ENCODE results near the gene VSTM2B. TPM values are rescaled to one million over a fixed set of nuclear protein-coding genes. Genes with fewer than 3 reads are reported as not detected.

The VSTM2B gene
- total RNA-seq, 2 donors from 2014 or later, result 0.27 TPM; not detected in 1

DNA sequence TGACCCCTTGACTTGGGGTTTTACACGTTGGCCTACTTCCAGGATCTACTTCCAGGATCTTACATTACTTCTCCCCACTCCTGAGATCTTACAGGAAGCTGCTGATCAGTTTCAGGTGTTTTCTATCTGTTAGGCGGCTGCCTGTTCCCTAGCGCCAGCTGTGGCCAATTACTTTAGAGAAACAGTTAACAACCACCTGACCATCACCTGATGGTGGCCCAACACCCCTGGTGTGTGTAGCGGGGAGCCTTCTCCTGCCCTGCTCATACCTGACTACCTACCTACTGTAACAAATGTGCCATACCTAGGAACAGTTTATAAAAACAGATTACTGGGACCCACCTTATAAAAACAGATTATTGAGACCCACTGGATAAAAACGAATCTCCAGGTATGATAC, 77.5 kb downstream of the VSTM2B start:
- ATAC-seq (no peak), DNase-seq (ENCODE audit: low spot score in 2 of 2) (no peak)
- peaks cover 10 to 11% of the 10 kb centered on the region in 2 donors for H3K36me3 Mint-ChIP-seq
- no peaks in the 10 kb centered on the region for H3K9me3 Mint-ChIP-seq
- H3K27ac Mint-ChIP-seq, result no peak overlapping the region

DNA sequence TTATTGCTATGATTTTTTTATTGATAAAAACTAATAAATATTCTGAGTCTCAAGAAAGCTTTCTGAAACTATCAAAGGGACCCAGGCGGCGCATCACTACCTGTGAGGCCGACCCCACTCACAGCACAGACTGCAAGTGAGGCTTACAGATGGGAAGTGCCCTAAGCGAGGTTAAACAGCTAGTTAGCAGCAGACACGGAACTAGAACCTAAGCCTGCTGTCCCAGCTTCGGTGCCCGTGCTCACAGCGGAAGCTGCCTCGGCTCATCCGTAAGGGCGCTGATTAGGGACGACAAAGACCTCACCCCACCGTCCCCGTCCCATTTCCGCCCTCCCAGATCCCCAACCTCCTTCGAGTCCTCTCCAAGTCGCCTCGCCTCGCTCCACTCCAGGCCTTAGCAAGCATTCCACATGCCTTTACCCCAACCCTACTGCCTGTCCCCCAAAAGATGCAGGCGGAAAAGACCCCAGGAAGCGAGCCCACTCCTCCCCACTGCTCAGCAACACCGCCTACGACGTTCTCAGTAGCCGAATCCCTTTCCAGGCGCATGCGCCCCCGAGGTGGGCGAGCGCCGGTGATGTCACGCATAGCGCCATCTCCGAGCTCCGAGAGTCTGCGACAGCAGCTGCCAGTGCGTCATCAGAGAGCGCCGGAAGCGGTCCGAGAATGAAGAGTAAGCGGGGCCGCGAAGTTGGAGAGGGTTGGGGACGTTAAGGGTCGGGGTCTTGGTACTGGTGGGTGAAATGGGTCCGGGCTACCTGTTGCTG, 80.0 kb downstream of the VSTM2B start, which contains the start of gene POP4:
Gene POP4, plus strand, starts transcription at position 631 of the 767 bp plus-strand sequence. Its CDS starts 36 bp downstream, at position 667.
- peak; percentile 90 to 91 for ATAC-seq
- peak; percentile 95 to 97 for DNase-seq (ENCODE audit: low spot score in 2 of 2)
- peak within 1 kb of the TSS; percentile 97 to 100 for H3K27ac Mint-ChIP-seq

DNA sequence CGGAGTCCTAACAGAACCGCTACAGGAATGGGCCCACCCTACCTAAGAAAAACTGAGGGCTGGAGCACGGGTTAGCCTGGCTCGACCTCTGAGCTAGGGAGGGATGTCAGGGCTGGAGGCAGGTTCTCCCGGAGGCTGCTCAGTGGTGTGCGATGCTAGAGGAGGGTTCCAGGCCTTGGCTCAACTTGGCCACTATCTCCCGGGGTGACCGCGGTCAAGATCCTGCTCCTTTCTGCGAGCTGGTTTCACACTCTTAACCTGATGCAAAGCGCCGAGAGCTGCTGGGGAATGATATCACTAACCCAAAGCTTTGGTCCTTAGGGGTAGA, 80.6 kb downstream of the VSTM2B start:
- ATAC-seq (peak; percentile 33), DNase-seq (ENCODE audit: low spot score in 2 of 2) (no peak)
- H3K27ac Mint-ChIP-seq, result peak overlapping the region; percentile 97 to 100
- H3K36me3 Mint-ChIP-seq, result peaks cover 22 to 26% of the 10 kb centered on the region in 2 donors
- no peaks in the 10 kb centered on the region for H3K9me3 Mint-ChIP-seq

More for the DNA sequence above, 80.0 kb downstream of the VSTM2B start, which contains the start of gene POP4:
- peaks cover 21 to 25% of the 10 kb centered on the region in 2 donors for H3K36me3 Mint-ChIP-seq
- no peaks in the 10 kb centered on the region for H3K9me3 Mint-ChIP-seq

DNA sequence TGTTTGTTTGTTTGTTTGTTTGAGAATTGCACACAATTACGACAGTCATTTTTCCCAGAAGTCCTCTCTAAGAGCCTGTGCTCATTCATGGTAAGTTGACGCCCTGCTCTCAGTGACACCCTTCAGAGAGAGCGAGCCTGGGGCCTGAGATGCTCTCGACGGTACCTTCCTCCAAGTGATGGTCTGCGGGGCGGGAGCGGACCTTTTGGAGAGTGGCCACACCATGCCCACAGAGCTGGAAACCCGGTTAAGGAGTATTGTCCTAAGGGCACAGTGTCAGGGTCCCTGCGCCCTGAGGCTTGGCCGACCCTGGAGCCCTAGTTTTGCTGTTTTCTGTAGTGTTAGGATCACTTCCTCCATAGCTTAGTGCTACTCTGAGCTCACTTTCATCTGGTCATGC, 83.8 kb downstream of the VSTM2B start:
- DNase-seq (ENCODE audit: low spot score in 2 of 2) (no peak), ATAC-seq (no peak)
- peak overlapping the region; percentile 22 to 36 for H3K27ac Mint-ChIP-seq
- no peaks in the 10 kb centered on the region for H3K9me3 Mint-ChIP-seq
- peaks cover 37 to 44% of the 10 kb centered on the region in 2 donors for H3K36me3 Mint-ChIP-seq

DNA sequence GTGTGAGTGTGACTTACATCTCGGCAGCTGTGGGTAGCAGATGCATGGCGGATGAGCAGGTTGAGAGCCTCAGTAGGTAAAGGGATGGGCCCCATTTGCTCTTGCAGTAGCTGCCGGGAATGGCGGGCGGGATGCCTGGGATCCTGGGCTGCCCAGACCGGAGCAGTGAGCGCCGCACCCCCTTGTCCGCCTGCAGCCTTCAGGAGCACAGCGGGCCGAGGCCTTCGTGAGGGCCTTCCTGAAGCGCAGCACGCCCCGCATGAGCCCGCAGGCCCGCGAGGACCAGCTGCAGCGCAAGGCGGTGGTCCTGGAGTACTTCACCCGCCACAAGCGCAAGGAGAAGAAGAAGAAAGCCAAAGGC, 84.4 kb downstream of the VSTM2B start:
- DNase-seq (ENCODE audit: low spot score in 2 of 2) (no peak), ATAC-seq (no peak)
- H3K36me3 Mint-ChIP-seq, result peaks cover 43 to 46% of the 10 kb centered on the region in 2 donors
- no peaks in the 10 kb centered on the region for H3K9me3 Mint-ChIP-seq
- H3K27ac Mint-ChIP-seq, result peak overlapping the region in 1 of 2 donors; percentile 36

DNA sequence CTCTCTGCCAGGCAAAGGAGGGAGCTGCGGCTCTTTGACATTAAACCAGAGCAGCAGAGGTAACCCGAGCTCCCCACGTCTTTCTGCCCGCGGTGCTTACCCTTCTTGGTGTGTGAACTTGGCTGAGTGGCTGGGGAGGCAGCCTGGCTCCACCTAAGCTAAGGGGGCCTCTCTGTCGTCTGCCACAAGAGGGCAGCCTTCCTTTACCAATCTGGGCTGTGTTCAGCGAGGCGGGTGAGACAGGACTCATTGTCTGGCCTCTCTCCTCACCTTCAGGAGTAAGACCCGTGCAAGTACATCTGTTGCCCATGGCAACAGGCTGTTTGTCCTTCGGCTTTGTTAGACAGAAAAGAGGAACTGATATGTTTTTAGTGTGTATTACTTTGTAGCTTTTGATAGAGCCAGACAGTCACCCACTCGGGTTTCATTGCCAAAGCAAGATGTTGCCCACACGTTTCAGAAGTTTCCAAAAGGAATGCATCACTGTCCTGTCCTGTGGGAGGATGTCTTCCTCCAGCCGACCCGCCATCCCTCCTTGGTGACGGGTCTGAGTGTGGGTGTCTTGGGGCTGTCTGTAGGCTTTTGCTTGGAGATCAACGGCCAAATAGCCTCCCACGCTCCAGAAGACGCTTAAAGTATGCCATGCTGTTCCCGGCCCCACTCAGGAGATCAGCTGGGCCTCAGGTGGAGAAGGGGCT, 84.9 kb downstream of the VSTM2B start:
- DNase-seq (ENCODE audit: low spot score in 2 of 2) (peak; percentile 78 to 84), ATAC-seq (peak; percentile 69 to 71)
- peak overlapping the region; percentile 36 to 38 for H3K27ac Mint-ChIP-seq
- no peaks in the 10 kb centered on the region for H3K9me3 Mint-ChIP-seq
- H3K36me3 Mint-ChIP-seq, result peaks cover 42 to 51% of the 10 kb centered on the region in 2 donors

DNA sequence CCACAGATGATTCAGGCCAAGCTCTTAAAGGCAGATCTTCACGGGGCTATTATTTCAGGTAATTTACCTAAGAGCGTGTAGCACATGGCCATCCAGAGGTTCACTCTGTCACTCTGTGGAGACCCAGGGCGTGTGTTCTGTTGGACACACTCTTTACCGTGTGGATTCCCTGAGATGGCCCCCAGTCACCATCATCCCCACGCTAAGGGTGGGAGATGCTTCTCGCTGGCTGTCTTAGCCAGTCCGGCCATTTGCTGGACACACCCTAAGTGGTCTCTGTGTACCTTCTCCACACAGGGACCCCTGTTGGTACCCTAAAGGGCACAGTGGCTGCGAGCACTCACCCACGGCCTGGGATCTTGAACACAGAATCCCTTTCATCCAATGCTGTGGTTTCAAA, 86.3 kb downstream of the VSTM2B start:
- DNase-seq (ENCODE audit: low spot score in 2 of 2) (no peak), ATAC-seq (no peak)
- Mint-ChIP-seq H3K36me3 (peaks cover 34 to 40% of the 10 kb centered on the region in 2 donors), H3K9me3 (no peaks in the 10 kb centered on the region), H3K27ac (peak overlapping the region in 1 of 2 donors; percentile 61)

DNA sequence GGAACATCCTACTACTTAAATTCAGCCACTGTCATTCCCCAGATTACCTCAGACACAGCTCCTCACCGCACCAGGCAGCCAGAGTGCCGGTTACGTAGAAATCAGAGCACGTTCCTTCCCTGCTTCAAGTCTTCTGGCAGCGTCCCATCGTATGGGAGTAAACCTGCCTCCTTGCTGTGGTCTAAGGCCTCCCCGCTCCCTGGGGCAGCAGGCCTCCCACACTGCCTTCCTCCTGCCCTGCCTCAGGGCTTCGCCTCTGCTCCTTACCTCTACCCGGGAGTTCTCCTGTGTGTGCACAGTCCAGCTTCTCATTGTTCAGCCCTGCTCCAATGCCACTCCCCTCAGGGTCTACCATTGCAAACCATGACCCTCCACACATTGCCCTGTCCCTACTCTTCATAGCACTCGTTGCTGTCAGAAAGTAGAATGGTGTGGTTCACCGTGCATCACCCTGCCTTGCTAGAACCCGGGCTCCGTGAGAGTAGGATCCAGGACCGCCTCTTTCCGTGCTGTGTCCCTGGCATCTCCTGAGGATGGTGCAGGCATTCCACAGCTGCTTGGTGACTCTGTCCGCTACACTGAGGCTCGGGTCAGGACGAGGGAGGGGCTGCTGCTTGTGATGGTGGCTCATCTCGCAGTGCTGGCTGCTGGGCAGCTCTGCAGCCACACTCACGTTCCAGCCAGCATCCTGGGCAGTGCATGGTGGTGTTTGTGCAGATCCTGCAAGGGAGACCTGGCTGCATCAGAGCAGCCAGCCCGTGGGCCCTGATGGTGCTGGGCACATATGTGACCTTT, 87.2 kb downstream of the VSTM2B start:
- no peak for DNase-seq (ENCODE audit: low spot score in 2 of 2)
- no peak for ATAC-seq
- Mint-ChIP-seq H3K36me3 (peaks cover 34 to 40% of the 10 kb centered on the region in 2 donors), H3K27ac (peak overlapping the region in 1 of 2 donors; percentile 61), H3K9me3 (no peaks in the 10 kb centered on the region)

DNA sequence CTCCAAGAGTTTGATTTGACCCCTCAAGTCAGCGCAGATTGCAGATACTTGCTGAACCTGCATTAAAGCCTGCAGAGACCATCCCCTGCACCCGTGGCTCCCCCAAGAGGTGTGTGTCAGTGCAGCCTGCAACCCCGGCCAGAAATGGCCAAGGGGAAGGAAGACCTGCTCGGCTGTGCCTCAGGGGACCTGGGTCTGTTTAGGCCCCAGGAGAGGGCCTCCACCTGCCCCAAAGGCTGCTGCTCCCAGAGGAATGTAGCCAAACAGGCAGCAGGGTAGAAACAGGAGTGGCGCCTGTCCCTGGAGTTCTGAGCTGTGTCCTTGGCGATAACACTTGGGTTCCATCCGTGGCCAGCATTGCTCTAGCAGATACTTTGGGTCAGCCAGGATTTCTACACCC, 88.3 kb downstream of the VSTM2B start:
- Mint-ChIP-seq H3K36me3 (peaks cover 30 to 34% of the 10 kb centered on the region in 2 donors), H3K27ac (peak overlapping the region in 1 of 2 donors; percentile 22), H3K9me3 (no peaks in the 10 kb centered on the region)
- DNase-seq (ENCODE audit: low spot score in 2 of 2) (no peak), ATAC-seq (no peak)

Other genes with a start within 250 kb of the VSTM2B start
- 10 to 100 TPM; 83.7 to 90.7 TPM for gene POP4, start 80.3 kb downstream of the VSTM2B start, total RNA-seq
- gene PLEKHF1, start 139.5 kb downstream of the VSTM2B start, total RNA-seq, result 10 to 100 TPM; 24.3 to 29.7 TPM
- 10 to 100 TPM; 30.9 to 33.9 TPM for gene C19orf12, start 189.3 kb downstream of the VSTM2B start, total RNA-seq

Measured in activated naive CD4-positive, alpha-beta T cell treated with anti-CD3 and anti-CD28 coated beads, Interleukin-2, amount 50 U/mL, for 72 hours (primary cell).